DND-41 (cell line): ENCODE results near the gene LMX1B.

Experiments
- ATAC-seq: fragments of 200-7000 bp; cut with Tn5 transposase; 3 replicates; pipeline ENCODE4 v1.9.1; 2021; ENCODE audit warnings: low read depth; ENCODE audit not compliant: insufficient read depth
- DNase-seq: peaks from one replicate; pipeline ENCODE4 v3.0.0-alpha.2; 2020
- H2AFZ ChIP-seq: 2 replicates; pipeline ENCODE4 v1.6.0; 2012; ENCODE audit warnings: low read depth, low read length
- H3K27ac ChIP-seq: 2 replicates; pipeline ENCODE4 v1.5.1; 2012; ENCODE audit warnings: low read length, inconsistent platforms
- H3K27me3 ChIP-seq: fragments of 200-600 bp; sonication (generic); 2 replicates; pipeline ENCODE4 v1.6.0; 2012; ENCODE audit warnings: low read length, mild to moderate bottlenecking, inconsistent platforms; ENCODE audit not compliant: insufficient read depth, poor library complexity
- H3K36me3 ChIP-seq: 2 replicates; pipeline ENCODE4 v1.5.1; 2012; ENCODE audit warnings: low read length, inconsistent platforms; ENCODE audit not compliant: insufficient read depth
- H3K4me1 ChIP-seq: 2 replicates; pipeline ENCODE4 v1.5.1; 2012; ENCODE audit warnings: mild to moderate bottlenecking, low read length; ENCODE audit not compliant: insufficient read depth
- H3K4me2 ChIP-seq: 2 replicates; pipeline ENCODE4 v1.6.0; 2012; ENCODE audit warnings: mild to moderate bottlenecking, moderate library complexity, low read length, inconsistent platforms; ENCODE audit not compliant: insufficient read depth
- H3K4me3 ChIP-seq, 2 experiments: fragments of 200-600 bp in 1 of 2; shearing (Covaris generic) in 1 of 2; 2 replicates each; pipeline ENCODE4 v1.5.1; 2012 to 2016; ENCODE audit warnings: inconsistent platforms in 2 of 2, low read length in 2 of 2, mild to moderate bottlenecking in 2 of 2, low read depth in 1 of 2, moderate library complexity in 1 of 2
- H3K79me2 ChIP-seq: 2 replicates; pipeline ENCODE4 v1.6.0; 2012; ENCODE audit warnings: low read length, inconsistent platforms; ENCODE audit not compliant: insufficient read depth
- H3K9ac ChIP-seq: 2 replicates; pipeline ENCODE4 v1.6.0; 2012; ENCODE audit warnings: low read depth, mild to moderate bottlenecking, inconsistent platforms, low read length, moderate library complexity
- H3K9me3 ChIP-seq: 2 replicates; pipeline ENCODE4 v1.5.1; 2012; ENCODE audit warnings: low read length, moderate library complexity, mild to moderate bottlenecking, inconsistent platforms; ENCODE audit not compliant: insufficient read depth, severe bottlenecking
- H4K20me1 ChIP-seq: 2 replicates; pipeline ENCODE4 v1.6.0; 2012; ENCODE audit warnings: low read length; ENCODE audit not compliant: insufficient read depth
- CTCF ChIP-seq: IDR thresholded peaks from 2 replicates; pipeline ENCODE4 v1.5.1; 2012; ENCODE audit warnings: borderline replicate concordance, low read length, moderate library complexity, mild to moderate bottlenecking; ENCODE audit not compliant: poor library complexity, severe bottlenecking; ENCODE audit errors: extremely low read depth
- EZH2 ChIP-seq: IDR thresholded peaks from 3 replicates; pipeline ENCODE4 v1.6.1; 2012; ENCODE audit warnings: borderline replicate concordance, low read depth, mild to moderate bottlenecking, moderate library complexity, low read length, inconsistent platforms; ENCODE audit not compliant: severe bottlenecking

The LMX1B gene

GRCh38 chr9:126588491-126589168 lies 25.1 kb upstream of the LMX1B start:
- no peak for DNase-seq
- Histone ChIP-seq H4K20me1 (no peaks in the 10 kb centered on the region), H3K36me3 (no peaks in the 10 kb centered on the region), H3K79me2 (no peaks in the 10 kb centered on the region), H3K27ac (no peak overlapping the region), H3K9me3 (no peaks in the 10 kb centered on the region), H3K4me2 (no peak overlapping the region), H2AFZ (no peak overlapping the region), H3K9ac (no peak overlapping the region), H3K4me1 (no peaks in the 10 kb centered on the region), H3K27me3 (no peaks in the 10 kb centered on the region), H3K4me3 (no peak overlapping the region)
- ATAC-seq: no peak
- TF ChIP-seq CTCF (no peak), EZH2 (no peak)

- H3K27me3 ChIP-seq: no peaks in the 10 kb centered on the region
- H3K4me2 ChIP-seq: no peak overlapping the region
- no peak overlapping the region for H3K4me3 ChIP-seq
- H3K9ac ChIP-seq: no peak overlapping the region
- no peak for ATAC-seq
- no peaks in the 10 kb centered on the region for H3K9me3 ChIP-seq
- H3K79me2 ChIP-seq: no peaks in the 10 kb centered on the region
- no peaks in the 10 kb centered on the region for H3K36me3 ChIP-seq
- no peak for DNase-seq
- TF ChIP-seq CTCF: no peak
- no peak for TF ChIP-seq EZH2
- H3K4me1 ChIP-seq: no peaks in the 10 kb centered on the region
- H2AFZ ChIP-seq: no peak overlapping the region
- no peaks in the 10 kb centered on the region for H4K20me1 ChIP-seq
- H3K27ac ChIP-seq: no peak overlapping the region
Measured at GRCh38 chr9:126589349-126589748, 24.4 kb upstream of the LMX1B start.

- no peak for DNase-seq
- H3K27me3 ChIP-seq: no peaks in the 10 kb centered on the region
- H3K79me2 ChIP-seq: no peaks in the 10 kb centered on the region
- H3K4me1 ChIP-seq: no peaks in the 10 kb centered on the region
- H3K27ac ChIP-seq: no peak overlapping the region
- H4K20me1 ChIP-seq: no peaks in the 10 kb centered on the region
- ATAC-seq: no peak
- H3K4me2 ChIP-seq: no peak overlapping the region
- H3K4me3 ChIP-seq: no peak overlapping the region
- H3K36me3 ChIP-seq: no peaks in the 10 kb centered on the region
- TF ChIP-seq CTCF (no peak), EZH2 (no peak)
- H3K9me3 ChIP-seq: no peaks in the 10 kb centered on the region
- no peak overlapping the region for H3K9ac ChIP-seq
- H2AFZ ChIP-seq: no peak overlapping the region
Measured at GRCh38 chr9:126591083-126591482, 22.6 kb upstream of the LMX1B start.

GRCh38 chr9:126591922-126592321 lies 21.8 kb upstream of the LMX1B start:
- Histone ChIP-seq H3K9me3 (no peaks in the 10 kb centered on the region), H3K4me2 (no peak overlapping the region), H3K79me2 (no peaks in the 10 kb centered on the region), H2AFZ (no peak overlapping the region), H4K20me1 (no peaks in the 10 kb centered on the region), H3K9ac (no peak overlapping the region), H3K27ac (no peak overlapping the region), H3K4me3 (no peak overlapping the region), H3K36me3 (no peaks in the 10 kb centered on the region), H3K27me3 (no peaks in the 10 kb centered on the region), H3K4me1 (no peaks in the 10 kb centered on the region)
- no peak for DNase-seq
- no peak for ATAC-seq
- TF ChIP-seq EZH2 (no peak), CTCF (no peak)
